Activated T-cell treated with anti-CD3 and anti-CD28 coated beads for 48 hours (primary cell): ENCODE data around the gene PAX5.

ENCODE experiments used
- DNase-seq: peaks from one replicate; pipeline ENCODE4 v3.0.0-alpha.2; 2020; ENCODE audit warnings: low read depth

PAX5 gene

DNA sequence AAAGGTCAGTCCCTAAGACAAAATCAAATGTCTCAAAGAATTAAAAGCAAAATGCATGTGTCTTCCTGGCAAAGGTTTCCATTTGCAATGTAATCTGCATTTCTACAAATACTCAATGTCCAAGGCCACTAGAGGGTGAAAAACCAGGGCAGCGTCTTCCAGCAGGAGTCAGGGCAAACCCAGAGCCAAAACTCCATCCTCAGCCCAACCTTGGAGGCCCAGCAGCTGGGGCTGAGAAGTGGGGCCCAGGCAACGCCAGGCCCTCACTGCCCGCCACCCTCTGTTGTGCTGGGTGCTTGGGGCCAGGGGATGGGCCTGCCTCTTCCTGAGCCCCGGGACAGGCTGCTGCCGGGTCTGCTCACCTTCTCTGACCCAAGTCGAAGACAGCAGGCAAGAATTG is 200.1 kb downstream of the PAX5 start:
- DNase-seq, result no peak

DNA sequence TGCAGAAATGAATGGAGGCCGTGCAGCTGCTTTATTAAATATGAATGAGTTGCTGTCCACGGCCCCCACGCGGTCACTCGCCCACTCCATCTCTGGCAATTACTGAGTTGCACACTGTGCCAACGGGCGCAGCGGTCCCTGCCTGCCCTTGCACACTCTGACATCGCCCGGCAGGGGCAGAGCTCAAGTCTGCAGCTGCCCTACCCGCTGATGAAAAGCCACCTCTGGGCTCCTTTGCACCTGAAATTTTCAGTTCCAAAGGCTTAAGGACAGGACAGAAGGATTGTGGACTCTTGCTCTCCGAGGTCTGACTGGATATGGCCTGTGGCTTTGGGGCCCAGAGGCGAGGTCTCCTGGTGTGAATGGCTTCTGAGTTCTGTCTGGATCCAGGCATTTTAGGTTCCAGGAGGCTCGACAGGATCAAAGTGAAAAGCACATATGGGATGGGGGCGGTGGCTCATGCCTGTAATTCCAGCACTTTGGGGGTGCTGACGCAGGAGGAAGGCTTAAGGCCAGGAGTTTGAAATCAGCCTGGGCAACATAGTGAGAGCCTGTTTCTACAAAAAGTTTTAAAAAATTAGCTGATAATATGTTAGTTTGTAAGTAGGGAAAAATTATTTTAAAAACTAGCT is 201.8 kb downstream of the PAX5 start:
- no peak for DNase-seq

DNA sequence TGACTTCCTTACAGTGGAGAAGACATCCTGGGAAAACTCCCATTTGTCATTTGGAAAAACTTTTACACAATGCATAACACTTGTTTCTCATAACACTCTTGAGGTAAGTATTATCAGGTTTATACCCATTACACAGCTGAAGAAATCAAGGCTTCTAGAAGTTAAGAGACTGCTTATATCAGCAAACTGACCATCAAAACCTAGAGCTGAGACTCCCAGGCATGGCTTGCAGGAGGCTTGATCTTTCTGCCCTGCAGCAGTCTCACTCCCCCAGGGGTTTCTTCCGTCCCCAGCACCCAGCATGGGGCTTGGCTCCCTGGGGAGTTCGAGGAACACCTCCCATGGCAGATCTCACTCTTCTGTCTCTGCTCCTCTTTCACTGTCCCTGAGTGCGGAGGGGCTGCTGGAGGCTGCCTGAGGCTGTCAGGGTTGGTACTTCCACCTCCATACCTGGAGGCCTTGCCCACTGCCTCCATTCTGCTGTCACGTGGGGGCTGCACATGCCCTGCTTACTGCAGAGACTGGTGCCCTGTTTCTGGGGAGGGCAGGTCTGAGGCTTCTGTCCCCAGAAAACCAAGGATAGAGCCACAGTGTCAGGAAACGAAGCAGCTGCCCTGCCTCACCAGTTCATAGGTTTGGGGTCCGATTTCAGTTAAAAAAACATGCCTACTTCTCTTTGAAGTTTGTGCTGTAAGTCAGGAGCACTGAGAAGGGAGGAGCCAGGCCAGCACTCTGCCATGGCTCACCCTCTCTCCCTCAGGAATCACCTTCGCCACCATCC is 202.5 kb downstream of the PAX5 start:
- DNase-seq, result no peak

DNA sequence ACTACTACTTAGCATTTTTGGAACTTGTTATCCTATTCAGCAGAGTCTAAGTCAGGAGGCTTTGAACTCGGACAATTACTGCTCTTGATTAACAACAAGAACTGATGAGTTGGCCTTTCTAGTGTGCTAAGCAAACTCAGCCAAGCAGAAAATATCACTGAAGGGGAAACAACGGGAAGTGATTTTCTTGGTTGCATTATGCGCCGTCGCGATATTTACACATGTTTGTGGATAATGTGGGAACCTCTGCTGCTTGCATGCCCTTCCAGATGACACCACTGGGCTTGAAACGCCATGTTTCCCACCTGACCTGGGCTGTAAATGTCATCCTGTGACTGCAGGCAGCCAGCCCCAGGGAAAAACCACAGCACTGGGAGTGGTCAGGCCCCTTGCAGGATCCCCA is 205.5 kb downstream of the PAX5 start:
- DNase-seq, result no peak

DNA sequence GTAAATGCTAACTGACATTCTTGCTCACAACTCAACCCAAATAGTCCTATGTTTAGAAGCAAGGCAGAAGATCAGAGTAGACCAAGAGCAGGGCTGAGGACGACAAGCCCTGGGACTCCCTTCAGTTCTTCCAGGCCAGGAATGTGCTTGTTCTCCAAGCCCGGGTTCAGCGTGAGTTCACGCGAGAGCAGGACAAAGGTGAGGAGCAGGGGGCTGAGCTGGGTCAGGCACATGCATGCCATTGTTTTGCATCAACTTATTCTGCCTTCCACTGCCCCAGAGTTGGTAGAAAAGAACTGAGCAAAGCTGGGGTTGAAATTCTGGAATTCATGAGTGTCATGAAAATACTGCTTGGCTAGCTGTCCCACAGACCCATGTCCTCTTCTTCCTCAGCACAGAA is 206.5 kb downstream of the PAX5 start:
- no peak for DNase-seq

DNA sequence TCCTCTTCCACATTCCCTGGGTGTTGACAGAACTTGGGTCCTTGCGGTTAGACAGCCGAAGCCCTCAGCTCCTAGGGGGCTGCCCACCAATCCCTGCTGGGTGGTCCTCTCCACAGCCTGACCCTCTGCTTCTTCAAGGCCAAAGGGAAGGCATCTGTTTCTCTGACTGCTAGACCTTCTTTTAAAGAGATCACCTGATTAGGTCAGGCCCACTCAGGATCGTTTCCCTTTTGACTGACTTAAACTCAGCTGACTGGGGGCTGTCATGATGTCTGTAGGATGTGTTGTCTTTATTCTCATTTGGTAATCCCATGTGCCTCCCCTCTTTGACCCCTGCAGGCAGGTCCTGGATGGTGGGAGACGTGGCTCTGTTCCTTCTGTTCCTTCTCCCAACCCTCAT is 207.5 kb downstream of the PAX5 start:
- no peak for DNase-seq

DNA sequence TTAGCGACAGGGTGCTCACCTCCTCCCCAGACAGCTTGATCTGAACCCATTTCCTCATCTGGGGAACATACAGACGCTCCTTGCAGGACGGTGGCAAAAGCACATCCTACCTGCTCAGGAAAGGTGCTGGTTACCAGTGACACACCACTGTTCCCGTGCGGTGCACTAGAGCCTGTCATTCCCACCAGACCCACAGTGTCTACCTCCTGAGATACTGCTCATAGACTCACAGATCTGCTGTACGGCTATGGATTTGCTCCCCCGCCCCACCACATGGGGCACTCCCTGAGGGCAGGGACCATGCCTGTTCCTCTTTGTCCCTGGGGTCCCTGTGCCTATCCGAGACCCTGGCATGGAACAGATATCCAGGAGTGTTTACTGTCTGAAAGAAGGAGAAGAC is 208.9 kb downstream of the PAX5 start:
- no peak for DNase-seq

DNA sequence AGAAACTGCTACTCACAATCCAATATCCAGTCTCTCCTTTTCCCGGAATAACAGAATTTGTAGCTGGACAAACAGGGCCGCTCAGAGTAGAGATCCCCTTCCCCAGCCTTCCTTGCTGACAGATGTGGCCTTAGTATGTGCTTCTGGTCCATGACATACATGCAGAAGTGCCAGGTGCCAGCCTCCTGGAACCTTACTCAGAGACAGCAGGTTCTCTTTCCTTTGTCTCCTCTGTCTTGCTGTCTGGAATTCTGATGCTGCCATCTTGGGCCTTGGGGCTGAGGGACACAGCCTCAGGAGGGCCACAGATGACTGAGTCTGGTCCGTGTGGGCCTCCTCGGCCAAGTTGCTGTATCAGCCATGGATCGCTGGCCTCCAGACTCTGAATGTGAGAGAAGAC is 210.1 kb downstream of the PAX5 start:
- DNase-seq, result no peak

DNA sequence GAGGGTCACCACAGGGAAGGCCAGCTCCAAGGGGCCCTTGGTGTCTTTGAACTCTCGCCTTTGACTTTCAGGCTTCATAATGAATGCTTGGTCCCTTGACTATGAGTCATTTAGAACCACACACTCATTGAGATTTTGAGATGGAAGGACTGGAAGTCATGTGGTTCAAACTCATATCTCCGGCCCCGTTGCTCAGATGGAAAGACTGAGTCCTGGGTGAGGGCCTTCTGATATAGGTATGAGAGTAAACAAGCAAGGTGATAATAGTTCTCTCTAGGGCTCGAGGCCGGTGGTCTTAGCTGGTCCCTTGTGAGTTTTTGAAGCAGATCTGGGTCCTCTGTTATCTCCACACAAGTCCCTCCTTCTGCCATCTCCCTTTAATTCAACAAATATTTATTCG is 210.6 kb downstream of the PAX5 start:
- no peak for DNase-seq

DNA sequence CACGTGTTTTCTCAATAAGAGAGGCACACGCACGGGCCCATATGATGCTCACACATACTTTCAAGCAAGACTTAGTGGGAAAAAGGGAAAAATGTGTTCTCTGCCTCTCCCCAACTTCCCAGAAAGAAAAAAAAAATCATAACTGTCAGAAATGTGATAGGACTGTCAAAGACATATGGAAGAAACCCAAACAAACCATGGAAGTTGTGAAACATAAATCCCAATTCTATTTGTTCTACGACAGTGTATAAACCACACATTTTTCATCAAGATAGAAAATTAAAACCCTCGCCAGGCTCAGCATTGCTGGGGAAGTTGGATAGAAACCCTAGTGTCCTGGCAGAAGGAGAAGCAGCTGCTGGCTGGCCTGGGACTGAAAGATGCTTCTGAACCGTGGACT is 211.9 kb downstream of the PAX5 start:
- DNase-seq, result no peak

DNA sequence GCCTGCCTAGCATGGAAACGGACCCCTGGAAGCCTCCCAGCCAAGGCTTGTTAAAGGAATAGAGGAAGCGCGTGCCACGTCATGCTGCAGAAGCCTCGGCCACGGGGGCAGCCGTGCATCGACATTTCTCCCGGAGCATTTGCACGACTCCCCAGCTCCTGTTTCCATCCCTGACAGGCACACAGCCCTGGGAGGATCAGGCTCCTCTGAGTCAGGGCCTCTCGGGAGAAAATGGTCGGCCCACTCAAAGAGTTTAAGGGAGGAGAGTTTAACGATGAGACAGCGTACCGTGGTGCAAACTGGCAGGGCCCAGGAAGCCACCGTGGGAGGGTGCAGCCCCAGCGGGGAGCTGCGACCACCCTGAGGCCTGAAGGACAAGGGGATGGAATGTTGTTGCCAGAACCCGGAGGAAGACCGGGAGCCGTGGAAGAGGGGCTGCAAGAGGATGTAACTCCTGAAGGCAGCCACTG is 213.6 kb downstream of the PAX5 start:
- no peak for DNase-seq

DNA sequence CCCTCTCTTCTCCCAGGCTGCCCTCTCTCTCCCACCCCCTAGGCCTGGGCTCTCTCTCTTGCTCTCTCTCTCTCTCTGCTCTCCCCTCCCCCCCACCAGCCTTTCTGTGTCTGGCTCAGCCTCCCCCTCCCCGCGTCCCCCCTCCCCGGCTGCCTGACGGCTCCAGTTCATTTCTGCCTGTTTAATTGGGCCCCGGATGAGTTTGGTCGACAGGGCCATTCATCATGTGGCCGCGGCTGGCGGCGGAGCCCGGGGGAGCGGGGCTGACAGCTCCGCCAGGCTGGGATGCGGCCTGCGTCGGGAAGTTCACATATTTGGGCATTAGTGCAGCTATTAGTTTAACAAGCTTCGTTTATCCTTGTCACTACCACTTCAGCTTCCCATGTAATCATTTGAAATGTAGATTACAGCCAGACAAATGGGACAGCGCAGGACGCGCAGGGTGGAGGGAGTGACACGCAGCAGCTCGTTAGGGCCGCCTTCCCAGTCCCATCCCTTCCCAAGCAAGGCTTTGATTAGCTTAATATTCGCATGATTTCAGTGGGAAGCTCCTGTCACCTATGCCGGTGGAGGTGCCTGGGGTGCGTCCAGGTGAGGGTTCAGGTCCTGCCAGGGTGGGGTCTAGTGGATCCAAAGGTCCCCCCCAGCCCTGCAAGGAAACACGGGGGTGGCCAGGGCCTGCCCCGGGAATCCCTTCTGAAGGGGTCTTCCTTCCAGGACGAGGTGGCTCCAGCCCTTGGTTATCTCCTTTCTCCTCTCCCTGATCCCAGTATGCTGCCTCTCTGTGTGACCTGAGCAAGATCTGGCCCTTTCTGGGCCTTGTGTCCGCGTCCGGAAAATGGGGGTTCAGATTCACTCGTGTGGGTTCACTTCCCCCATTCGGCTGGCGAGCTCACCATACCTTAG is 214.8 kb downstream of the PAX5 start:
- no peak for DNase-seq

DNA sequence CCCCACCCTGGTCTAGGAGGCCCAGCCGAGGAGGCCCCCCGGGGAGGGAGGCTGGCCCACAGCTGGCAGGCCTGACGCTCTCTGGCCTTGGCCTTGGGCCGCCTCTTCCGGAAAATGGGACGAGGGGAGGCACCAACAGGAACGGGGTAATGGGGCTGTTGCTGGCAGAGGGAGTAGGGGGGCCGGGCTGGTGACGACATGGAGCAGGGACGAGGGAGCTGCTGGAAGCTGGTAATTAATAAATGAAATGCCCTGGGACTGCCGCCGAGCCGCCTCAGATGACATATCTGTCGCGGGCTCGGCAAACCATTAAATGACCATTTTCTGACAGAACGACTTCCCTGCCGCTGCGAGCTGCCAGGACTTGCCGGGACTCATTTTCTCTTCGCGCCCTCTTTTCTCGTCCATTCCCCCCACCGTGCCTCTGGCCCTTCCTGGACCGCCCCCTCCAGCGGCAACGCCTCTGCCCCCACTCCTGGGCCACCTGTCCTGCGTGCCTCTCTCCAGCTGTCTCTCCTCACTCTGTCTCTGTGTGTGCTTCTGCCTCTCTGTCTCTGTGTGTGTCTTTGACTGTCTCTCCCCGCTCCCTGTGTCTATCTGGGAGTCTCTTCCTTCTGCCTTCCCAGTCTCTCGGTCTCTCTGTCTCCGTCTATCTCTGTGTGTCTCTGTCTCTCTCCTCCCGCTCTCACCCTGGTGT is 215.7 kb downstream of the PAX5 start:
- DNase-seq, result no peak

DNA sequence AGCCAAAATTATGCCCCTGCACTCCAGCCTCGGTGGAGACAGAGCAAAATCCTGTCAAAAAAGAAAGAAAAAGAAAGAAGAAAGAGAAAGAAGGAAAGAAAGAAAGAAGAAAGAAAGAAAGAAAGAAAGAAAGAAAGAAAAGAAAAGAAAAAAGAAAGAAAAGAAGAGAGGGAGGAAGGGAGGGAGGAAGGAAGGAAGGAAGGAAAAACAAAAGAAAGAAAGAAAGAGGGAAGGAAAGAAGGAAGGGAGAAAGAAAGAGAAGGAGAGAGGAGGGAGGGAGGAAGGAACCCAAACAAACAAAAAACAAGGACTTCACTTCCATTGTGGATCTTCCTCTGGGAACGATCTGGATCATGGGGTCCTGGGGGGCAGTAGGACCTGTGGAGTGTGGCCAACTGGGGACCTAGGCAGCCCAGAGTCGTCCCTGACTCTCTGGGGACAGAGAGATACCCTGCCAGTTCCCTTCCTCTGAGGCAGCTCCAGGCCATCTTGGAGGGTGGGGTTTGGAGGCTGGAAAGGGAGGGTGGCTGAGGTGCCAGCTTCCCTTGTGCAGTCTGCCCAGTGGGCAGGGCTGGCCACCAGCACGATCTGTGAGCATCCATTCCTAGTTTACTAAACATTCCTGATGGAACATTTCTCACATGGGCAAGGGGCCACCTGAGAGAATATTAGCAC is 216.8 kb downstream of the PAX5 start:
- no peak for DNase-seq

DNA sequence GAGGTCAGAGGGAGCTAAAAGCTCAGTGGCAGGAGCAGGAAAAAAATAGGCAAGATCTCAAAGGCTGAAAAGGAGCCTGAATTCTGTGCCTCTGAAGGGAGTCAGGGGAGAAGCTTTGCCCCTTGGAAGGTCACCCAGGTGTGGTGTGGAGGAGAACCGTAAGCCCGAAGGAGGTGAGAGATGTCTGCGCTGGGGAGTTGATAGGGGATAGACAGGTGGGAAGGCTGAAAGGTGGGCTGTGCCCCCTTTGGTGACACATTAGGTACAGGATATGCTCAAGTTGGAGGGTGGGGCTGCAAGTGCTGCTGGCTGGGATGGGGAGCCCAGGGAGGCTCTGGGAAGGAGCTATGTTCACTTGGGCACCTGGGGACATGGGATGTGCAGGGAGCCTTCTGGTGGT is 217.7 kb downstream of the PAX5 start:
- no peak for DNase-seq

DNA sequence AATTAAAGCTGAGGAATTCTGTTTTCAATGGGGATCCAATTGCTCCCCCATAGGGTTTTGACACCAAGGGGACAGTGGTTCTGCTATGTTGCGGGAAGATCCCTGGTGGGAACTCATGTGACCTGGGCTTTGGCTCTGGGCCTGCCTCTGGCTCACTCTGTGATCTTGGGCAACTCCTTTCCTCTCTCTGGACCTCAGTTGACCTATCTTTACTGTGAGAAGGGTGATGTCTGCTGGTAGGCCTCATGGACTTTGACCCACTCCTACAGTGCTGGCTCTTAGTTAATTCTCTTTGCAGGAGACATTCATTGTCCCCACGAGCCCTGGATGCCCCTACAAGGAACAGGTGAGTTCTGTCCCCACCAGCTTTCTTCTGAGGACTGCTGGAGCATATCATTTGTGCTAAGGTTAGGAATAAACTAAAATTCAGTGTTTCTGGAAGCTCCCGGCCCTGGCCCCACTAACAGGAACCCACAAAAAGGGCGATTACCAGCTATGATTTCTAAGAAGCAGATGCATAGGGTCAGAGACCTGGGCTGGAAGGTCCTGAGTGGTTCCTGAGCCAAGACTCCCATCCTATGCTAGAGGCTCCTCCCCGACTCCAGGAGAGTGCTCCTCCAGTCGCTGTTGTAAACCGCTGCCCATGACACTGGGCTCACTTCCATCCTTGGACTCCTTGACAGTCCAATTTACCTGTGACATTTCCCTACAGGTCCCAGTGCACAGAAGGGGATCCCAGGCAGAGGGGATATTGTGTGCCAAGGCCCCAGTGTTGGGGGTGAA is 218.3 kb downstream of the PAX5 start:
- DNase-seq, result no peak

DNA sequence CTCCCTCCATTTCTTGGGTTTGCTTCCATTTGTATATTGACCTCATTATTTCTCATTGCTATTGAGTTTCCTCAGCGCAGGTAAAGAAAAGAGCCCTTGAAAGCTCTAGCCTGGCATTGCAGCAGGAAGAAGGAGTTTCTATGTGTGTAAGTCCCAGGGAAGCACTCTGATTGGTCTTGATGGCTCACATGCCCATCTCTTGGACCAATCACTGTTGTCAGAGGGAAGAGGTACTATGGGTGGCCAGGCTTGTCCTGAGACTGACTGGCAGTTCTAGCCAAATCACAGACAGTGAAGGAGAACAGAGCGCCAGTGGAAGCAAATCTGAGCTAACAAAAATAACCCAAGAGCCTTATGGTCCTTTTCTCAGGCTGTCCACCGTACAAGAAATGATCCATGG is 219.0 kb downstream of the PAX5 start:
- no peak for DNase-seq

DNA sequence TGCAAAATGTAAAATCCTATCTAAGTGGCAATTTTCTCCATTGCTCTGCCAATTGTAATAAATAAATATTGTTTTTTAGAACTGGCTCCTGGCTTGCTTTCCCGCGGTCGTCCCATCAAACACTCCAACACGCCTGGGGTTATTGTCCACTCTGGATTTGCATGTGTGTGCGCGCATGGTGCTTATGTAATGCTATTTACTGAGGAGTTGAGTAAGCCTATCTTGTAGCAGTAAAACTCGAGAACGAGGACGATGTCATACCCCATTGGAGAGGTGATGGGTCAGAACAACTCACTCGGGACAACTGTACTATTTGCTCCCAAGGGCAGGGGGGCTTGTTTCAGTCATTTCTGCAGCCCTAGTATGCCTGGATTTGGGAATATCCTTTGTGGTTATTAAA is 220.9 kb downstream of the PAX5 start:
- DNase-seq, result no peak

DNA sequence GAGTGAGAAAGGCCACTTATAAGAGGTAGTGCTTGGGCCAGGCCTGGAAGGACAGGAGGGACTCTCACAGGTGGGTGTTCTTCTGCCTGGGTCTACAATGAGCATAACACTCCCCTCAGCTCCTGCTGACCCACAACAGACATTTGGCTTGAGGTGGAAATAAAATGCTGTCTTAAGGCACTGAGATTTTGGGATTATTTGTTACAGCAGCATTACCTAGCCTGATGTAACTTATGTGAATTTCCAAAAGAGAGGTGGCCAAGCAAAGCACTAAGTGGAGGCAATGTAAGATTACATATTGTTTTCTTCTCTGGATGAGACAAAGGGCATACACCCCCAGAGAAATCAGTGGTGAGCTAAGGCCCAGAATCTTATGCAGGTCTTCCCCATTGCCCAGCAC is 221.5 kb downstream of the PAX5 start:
- DNase-seq, result no peak

DNA sequence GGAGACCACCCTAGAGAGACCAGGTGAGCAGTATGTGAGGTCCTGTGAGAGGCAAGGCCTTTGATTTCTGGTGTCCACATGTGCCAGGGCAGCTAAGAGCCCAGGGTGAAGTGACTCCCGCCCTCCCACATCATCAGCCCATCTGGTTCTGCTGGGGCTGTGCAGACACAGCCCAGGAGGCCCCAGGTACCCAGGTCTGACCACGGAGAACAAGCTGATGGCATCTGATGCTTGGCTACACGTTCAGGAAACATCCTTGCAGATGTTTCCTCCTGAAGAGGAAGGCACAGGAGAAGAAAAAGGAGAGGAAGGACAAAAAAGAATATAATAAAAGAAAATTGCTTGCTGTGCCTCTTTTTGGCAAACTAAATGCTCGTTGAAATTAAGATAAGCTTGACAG is 225.8 kb downstream of the PAX5 start:
- DNase-seq, result no peak

DNA sequence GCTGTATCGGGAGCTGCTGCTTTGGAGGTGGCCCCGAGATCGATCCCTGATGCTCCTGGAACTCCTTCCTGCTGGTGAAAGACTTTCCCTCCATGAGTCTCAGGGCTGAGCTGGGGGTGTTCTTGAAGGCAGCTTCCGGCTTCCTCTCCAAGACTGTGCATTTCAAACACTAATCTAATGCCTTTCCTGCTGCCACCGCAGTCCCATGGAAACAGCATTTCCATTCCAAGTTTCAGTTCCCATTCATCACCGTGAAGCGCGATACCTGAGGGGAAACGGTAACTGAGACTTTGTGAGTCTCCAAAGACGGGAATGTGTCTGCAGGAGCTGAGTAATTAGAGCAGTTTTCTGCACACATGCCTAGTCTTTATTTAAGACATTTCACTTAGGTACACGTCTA is 230.1 kb downstream of the PAX5 start:
- DNase-seq, result no peak
